Activated CD8-positive, alpha-beta memory T cell treated with anti-CD3 and anti-CD28 coated beads for 1 hour (primary cell): ENCODE measurements around the gene MMP28.

ENCODE experiments used
- DNase-seq, 2 donors: peaks; one replicate each; pipeline ENCODE4 v3.0.0-alpha.2; 2020; ENCODE audit warnings: low read depth in 1 of 2; ENCODE audit errors: extremely low read depth in 1 of 2

Gene MMP28

DNA sequence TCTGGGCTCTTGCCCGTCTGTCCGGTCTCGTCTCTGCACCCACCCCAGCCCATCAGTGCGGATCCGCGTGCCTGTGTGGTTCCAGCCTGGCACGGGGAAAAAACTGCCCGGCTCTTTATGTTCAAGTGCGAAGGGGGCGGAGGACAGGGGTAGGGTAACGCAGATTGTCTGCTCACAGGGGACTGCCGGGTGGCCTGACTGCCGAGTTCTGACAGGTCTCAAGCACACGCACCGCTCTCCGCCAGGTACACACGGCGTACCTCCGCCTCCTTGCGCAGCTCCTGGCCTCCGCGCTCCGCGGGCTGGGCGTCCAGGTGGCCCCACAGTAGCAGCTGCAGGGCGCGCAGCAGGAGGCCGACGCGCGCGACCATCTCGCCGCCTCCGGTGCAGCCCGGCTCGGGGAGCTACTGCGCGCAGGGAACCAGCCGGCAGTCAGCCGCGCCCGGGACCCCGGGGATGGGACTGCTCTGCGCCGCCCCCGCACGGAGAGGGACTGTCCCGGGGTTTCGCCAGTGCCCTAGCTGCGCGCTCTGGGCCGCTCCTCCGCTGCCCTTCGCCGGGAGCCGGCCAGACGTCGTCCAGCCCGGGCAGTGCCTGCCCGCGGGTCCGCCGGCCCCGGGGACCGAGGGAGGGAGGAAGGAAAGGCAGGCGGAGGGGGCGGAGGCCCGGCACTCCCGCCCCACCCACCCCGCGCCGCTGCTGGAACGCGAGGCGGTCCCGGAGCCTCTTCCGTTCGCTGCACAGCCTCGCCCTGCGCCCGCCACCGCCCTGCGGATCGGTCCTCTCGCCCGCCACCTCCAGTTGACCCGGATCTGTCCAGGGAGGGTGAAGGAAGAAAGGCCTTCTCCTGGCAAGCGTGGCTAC, at the start of gene MMP28:
MMP28 (minus strand) TSS at position 635 of the 864 bp plus-strand sequence; CDS start at position 371, 264 bp downstream.
- DNase-seq: peak in 1 of 2 donors; percentile 13

DNA sequence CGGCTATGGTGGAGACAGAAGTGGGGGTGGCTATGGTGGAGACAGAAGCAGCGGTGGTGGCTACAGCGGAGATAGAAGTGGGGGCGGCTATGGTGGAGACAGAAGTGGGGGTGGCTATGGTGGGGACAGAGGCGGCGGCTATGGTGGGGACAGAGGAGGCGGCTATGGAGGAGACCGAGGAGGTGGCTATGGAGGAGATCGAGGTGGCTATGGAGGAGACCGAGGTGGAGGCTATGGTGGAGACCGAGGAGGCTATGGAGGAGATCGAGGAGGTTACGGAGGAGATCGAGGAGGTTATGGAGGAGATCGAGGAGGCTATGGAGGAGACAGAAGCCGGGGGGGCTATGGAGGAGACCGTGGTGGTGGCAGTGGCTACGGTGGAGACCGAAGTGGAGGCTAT, 49.1 kb upstream of the MMP28 start:
- no peak for DNase-seq

DNA sequence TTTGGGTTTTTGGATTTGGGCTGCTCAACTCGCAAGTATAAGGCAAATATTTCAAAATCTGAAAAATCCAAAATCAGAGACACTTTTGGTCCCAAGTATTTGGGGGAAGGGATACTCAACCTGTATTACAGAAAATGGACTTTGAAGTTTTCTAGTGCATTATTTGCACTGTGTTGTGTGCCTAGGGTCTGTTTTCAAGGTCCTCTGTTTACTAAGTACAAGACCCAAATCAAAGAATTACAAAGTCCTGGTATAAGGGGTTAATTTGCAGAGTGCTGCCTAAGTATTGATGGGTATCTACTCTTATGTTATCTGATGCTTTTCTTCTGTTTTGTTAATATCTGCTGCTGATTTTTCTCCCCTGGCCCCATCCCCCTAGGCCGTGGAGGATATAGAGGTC, 48.3 kb upstream of the MMP28 start:
- no peak for DNase-seq

DNA sequence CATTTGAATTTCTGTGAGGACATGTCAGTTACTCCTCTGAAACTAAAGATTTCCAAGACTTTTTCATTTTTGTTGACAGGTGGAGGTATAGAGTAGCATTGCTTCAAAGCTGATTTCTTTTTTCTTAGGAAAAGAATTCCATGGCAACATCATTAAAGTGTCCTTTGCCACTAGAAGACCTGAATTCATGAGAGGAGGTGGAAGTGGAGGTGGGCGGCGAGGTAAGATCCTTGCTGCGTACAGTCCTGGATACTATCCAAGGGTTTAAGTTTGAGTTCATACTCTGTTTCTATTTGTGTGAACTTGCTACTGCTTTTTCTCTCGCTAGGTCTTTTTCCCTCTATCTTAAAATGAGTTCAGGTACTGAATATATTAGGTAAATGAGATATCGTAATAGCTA, 46.8 kb upstream of the MMP28 start:
- DNase-seq: no peak

DNA sequence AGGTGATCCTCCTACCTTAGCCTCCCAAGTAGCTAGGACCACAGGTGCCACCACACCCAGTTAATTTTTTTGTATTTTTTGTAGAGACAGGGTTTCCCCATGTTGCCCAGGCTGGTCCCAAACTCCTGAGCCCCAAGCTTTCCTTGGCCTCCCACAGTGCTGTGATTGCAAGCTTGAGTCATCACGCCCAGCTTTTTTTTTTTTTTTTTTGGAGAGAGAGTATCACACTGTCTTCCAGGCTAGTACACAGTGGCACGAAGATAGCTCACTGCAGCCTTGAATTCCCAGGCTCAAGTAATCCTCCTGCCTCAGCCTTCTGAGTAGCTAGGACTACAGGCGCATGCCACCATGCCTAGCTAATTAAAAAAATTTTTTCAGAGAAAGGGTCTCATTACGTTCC, 46.1 kb upstream of the MMP28 start:
- DNase-seq: no peak

DNA sequence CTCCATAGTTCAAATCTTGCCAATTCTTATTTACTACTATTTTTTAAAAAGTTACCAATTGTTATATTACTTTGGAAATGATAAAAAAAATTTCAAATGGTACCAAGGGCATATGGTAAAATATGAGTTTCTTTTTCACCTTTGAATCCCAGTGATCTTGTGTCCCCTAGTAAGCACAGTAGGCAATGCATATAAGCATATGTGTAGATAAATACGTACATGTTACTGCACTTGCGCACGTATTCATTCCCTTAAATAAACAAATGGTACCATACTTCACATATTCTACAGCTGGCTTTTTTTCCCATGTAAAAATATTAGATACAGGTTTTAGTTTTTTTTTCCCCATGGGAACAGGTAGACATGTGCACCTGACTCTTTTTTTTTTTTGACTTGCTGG, 45.7 kb upstream of the MMP28 start:
- DNase-seq: no peak

- no peak for DNase-seq
These were observed 29.8 kb upstream of the MMP28 start for GRCh38 chr17:35825206-35825605.

GRCh38 chr17:35821308-35821707, 25.9 kb upstream of the MMP28 start:
- DNase-seq: no peak

- DNase-seq: no peak
These were observed 24.0 kb upstream of the MMP28 start for GRCh38 chr17:35819455-35819854.

DNA sequence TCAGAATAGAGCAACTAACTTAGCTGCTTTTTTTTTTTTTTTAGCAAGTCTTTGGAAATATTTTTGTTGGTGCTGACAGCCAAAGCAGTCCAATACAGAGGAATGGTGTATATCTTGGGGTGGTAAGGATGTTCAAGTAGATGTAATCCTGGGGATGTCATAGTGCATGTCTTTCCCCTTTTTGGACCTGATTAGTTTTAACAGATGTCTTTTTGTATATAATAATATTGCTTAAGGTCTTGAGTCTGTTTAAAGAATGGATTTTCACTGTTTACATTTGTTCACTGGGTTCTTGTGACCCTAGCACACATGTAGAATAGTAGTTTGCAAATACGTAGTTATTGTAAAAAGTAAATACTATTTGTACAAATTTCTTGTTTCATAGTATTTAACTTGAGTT, 21.8 kb upstream of the MMP28 start:
- no peak for DNase-seq

DNA sequence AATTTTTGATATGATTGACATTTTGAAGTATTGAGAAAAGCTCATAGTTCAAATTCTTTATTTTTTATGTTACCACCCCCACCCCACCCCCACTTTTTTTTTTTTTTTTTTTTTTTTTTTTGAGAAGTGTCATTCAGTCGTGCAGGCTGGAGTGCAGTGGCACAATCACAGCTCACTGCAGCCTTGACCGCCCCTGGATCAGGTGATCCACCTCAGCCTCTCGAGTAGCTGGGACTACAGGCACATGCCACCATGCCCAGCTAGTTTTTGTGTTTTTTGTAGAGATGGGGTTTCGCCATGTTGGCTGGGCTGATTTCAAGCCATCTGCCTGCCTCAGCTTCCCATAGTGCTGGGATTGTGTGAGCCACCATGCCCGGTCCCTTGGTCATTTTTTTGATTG, 21.3 kb upstream of the MMP28 start:
- no peak for DNase-seq

- DNase-seq: no peak
These were observed 17.0 kb upstream of the MMP28 start for GRCh38 chr17:35812456-35812855.

- DNase-seq: no peak
These were observed 16.3 kb upstream of the MMP28 start for GRCh38 chr17:35811759-35812158.

DNA sequence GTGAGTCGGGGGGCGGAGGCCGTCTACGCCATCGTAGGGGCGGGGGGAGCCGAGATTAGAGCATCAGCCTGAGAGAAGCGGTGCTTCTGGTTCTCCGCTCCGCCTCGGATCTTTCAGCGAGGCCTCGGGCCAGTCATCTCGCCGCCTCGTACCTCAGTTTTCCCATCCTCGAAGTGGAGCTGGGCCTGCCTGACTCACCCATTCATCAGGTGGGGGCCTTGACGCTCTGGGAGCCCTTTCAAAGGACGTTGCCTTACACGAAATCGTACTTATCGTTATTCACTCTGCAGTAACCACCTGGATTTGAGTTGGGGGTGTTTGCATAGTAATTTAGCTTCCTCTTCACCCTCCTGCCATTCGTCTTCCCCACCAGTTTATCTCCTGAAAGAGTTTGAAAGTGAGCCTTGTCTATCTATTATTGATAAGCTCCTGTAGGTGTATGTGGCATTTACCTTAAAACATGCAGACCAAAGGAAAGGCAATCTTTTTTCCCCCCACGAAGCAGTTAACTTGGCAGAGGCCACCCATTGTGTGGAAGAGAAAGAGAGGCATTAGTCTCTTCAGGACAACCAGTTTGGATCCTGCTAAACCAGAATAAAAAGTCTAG, 14.5 kb upstream of the MMP28 start:
- DNase-seq: no peak

DNA sequence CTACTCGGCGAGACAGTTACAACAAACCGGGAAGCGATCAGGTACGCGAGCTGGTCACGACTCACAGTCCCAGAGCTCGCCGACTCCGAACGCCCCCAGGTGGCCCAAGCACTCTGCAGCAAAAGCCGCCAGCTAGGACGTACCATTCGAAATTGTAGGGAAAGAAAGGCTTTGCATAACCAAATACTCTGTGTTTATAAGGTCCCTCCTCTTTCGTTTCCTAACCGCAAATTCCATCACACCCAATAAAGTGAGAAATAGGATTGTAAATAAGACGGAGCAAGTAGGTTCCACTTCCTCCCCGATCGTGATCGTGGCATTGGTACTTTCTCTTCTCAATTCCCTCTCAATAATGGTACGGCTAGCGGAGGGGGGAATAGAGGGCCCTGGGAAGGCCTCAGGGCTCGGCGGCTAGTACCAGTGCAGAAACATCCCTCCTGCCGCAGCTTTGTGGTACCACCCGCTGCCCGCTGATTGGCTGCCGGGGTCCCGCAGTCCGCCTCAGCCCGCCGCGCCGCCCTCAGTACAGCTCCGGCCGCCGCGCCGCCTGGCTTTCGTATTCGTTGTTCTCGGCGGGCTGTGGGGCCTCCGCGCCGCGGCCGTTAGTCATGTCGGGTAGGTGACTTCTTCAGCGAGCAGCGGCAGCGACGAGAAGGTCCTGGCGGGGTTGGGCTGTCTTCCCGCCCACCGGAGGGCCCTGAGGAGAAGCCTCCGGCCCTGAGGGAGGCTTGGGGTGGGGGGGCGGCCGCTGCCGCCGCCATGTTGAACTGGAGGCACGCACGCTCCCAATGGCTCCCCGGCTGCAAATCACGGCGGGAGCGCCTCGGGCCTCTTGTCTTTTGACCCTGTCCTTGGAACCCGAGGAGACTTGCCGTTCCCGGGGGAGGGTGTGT, 13.8 kb upstream of the MMP28 start, which contains the start of gene TAF15:
TAF15 (plus strand) TSS at position 523 of the 893 bp plus-strand sequence; CDS start at position 609, 86 bp downstream.
- peak; percentile 91 for DNase-seq

GRCh38 chr17:35808240-35808961, 13.0 kb upstream of the MMP28 start:
- DNase-seq: no peak

DNA sequence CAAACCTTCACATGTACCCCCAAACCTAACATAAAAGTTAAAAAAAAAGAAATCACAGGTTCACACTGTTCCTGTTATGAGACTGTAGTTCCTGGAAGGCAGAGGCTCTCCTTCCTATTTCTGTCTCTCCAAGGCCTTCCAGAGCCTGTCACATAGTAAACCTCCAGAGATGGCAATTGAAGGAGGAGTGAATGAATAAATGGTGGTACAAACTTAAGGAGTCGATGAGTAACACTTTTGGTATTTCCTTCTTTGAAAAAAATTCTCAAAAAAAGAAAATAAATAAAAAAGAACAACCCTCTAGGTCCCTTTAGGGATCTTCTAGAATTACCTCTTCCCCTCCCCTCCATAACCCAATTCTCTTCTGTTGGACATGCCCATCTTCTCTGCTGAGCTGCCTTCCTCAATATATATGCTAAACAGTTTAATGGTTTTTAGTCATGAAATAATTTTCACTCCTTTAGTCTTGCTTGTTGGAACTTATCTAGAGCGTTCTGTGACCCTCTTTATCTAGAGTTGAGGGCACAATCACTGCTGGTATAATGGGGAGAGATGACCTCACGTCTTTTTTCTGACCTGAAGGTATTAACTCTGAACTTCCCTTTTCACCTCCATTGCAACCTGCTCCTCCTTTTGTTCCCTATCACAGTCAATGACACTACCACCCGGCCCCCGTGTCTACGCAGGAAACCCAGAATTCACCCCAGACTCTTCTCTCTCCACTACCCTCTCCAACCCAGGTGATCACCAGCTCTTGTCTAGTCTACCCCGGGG, 12.1 kb upstream of the MMP28 start:
- DNase-seq: no peak

- DNase-seq: no peak
These were observed 9.3 kb upstream of the MMP28 start for GRCh38 chr17:35804658-35805192.

DNA sequence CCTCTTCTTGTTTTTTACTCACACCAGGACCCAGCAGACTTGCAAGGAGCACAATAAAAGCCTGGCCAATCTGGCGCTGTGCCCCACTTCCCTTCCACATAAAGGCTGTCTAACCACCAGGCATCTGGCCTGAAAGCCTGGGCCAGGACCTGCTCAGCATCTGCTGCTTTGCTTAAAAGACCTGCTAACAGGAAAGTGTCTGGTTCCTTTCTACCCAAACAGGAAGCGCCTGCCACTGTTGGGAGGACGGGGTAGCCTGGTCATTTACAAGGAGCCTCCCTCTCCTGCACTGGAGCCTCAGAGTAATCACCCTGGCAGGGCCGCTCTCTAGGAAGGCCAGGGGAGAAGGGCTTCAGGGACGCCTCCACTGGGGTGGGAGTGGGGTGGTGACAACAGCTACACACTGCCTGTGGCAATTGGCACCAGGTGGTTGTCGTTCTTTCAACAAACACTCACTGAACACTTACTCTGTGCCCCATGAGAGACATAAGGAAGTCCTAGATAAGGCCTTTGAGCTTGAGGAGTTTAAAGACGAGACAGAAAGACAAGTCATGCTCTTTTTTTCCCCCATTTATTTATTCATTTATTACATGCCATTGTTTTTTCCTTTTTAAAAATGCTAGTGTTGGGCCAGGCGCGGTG, 6.3 kb upstream of the MMP28 start:
- DNase-seq: no peak
